ENCODE measurements around the gene QRFP. TPM values are rescaled to one million over a fixed set of nuclear protein-coding genes. Genes with fewer than 3 reads are reported as not detected.

Gene QRFP
- total RNA-seq, 2 donors from 2014 or later, result not detected

DNA sequence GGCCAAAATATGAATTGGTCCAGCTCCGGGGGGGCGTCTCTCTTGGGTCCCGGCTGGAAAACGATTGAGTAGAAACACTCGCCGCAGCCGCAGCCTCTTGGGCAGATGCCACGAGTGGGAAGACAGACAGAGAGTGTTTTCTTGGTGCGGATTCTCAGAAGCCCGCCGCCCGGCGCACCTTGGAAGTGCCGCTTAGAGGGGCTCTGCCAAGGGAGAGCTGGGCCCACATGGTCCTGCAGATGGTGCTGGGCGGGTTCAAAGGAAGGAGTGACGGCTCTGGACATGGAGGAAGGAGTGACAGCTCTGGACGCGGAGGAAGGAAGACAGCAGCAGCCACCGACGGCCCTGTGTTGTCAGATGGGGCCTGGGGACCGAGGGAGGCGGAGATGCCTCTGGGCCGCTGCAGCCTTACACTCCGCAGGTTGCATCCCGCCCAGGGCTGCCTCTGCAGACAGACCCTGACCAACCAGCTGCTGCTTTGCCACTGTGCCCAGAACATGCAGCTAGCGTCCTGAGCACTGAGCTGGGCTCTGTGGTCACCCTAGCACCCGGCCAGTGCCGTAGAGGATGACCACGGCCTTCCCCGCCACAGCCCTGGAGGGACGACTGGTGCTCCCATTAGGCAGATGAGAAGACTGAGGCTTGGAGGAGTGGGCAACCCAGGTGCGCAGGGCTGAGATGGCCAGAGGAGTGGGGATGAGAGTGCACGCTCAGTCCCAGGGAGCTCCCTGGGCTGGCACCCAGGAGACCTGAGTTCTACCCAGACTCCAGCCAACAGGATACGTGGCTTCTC lies 20.8 kb upstream of the QRFP start:
- Histone ChIP-seq H3K36me3 (no peaks in the 10 kb centered on the region), H3K4me1 (ENCODE audit: control insufficient read depth in 1 of 2, low read depth in 2 of 2) (peaks cover 0 to 12% of the 10 kb centered on the region in 2 donors), H3K9me3 (no peaks in the 10 kb centered on the region), H3K27me3 (replicated peaks; ENCODE audit: insufficient read depth) (no peaks in the 10 kb centered on the region), H3K4me3 (no peak overlapping the region), H3K27ac (no peak overlapping the region)
- DNase-seq (ENCODE audit: low spot score), result no peak
- TF ChIP-seq, protein P1, sequence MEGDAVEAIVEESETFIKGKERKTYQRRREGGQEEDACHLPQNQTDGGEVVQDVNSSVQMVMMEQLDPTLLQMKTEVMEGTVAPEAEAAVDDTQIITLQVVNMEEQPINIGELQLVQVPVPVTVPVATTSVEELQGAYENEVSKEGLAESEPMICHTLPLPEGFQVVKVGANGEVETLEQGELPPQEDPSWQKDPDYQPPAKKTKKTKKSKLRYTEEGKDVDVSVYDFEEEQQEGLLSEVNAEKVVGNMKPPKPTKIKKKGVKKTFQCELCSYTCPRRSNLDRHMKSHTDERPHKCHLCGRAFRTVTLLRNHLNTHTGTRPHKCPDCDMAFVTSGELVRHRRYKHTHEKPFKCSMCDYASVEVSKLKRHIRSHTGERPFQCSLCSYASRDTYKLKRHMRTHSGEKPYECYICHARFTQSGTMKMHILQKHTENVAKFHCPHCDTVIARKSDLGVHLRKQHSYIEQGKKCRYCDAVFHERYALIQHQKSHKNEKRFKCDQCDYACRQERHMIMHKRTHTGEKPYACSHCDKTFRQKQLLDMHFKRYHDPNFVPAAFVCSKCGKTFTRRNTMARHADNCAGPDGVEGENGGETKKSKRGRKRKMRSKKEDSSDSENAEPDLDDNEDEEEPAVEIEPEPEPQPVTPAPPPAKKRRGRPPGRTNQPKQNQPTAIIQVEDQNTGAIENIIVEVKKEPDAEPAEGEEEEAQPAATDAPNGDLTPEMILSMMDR (IDR thresholded peaks at IDR 0.05), result no peak
- no peak for ATAC-seq (ENCODE audit: insufficient number of reproducible peaks, low FRiP score, low read depth)

DNA sequence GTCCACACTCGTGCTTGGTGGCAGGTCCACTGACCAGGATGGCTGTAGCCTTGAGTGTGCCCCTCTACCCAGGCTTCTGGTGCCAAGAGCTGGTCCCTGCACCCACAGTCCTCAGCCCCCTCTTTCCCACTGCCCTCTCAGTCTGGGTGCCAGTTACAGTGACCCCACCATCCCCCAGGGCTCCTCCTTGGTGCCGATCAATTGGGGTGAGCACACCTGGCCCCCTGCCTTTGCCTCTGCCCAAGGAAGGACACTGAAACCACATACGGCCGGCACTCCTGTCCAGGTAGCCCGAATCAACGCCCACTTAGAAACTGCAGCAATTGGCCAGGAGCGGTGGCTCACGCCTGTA lies 18.5 kb upstream of the QRFP start:
- Histone ChIP-seq H3K4me3 (no peak overlapping the region), H3K36me3 (no peaks in the 10 kb centered on the region), H3K4me1 (ENCODE audit: control insufficient read depth in 1 of 2, low read depth in 2 of 2) (peaks cover 0 to 12% of the 10 kb centered on the region in 2 donors), H3K27me3 (replicated peaks; ENCODE audit: insufficient read depth) (no peaks in the 10 kb centered on the region), H3K27ac (no peak overlapping the region), H3K9me3 (no peaks in the 10 kb centered on the region)
- DNase-seq (ENCODE audit: low spot score) (no peak), ATAC-seq (ENCODE audit: insufficient number of reproducible peaks, low FRiP score, low read depth) (no peak)
- TF ChIP-seq, protein P1 (IDR thresholded peaks at IDR 0.05), result no peak

DNA sequence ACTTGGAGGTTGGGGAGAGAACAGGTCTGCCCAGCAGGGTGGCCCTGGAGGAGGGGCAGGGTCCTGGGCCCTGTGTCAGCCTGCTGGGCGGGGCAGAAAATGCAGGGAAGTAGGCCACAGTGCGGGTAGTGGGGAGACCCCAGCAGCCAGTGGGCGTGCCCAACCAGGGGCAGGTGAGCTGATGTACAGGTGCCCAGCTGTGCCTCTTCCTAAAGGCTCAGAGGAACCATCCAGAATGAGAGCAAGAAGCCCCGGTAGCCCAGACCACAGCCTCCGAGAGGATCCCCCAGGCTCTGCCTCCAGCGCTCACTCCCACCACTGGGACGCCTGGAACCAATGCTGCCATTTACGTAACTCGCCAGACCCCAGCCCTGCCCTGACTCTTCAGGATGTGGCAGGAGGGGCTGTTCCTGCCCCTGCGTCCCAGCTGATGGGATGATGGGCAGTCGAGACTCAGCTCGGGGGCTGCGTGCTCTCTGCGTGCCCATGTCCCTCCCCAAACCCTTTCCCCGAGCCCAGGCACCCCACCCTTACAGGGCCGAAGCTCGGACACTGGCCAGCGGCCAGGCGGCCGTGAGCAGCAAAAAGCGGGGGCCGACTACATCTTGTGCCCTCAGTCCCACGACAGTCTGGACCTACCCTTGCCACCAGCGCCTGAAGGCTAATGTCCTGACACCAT lies 17.9 kb upstream of the QRFP start:
- no peak for DNase-seq (ENCODE audit: low spot score)
- no peaks in the 10 kb centered on the region for H3K36me3 ChIP-seq
- ATAC-seq (ENCODE audit: insufficient number of reproducible peaks, low FRiP score, low read depth), result no peak
- H3K4me1 ChIP-seq (ENCODE audit: control insufficient read depth in 1 of 2, low read depth in 2 of 2), result peaks cover 0 to 12% of the 10 kb centered on the region in 2 donors
- H3K4me3 ChIP-seq, result no peak overlapping the region
- no peak overlapping the region for H3K27ac ChIP-seq
- TF ChIP-seq, protein P1 (IDR thresholded peaks at IDR 0.05), result no peak
- no peaks in the 10 kb centered on the region for H3K9me3 ChIP-seq
- H3K27me3 ChIP-seq (replicated peaks; ENCODE audit: insufficient read depth), result no peaks in the 10 kb centered on the region

DNA sequence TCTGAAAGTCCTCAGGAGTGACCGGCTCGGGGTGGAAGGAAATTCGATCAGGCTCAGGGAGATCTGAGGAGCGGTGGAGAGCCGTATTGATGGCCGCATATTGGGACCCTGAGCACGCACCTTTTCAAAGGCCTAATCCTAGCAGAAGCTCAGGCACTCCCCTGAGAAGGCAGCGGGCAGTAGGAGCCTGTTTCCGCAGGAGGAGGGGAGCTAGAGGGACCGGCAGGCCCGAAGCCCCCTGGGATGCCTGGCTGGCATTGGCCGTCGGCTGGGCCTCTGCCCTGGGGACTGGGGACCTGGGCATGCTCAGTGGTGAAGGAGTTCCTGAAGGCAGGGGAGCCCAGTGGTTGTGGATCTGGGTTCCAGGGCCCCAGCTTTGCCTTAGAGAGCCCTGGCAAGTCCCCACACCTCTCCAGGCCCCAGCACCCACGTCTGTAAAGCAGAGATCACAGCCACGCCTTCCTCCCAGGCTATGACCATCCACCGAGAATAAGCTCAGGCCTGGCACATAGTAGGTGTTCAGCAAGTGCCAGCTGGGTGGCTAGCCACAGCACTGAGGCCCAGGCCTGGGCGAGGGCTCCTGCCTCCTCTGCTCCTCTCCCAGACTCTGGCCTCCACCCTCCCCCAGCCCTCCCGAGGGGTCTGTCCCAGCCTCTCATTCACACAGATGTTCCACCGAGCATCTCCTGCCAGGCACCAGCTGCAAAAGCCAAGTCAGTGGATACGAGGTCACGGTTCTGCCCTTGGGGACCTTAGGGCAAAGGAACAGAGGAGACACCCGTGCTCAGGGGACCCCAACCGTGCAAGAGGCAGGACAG lies 17.2 kb upstream of the QRFP start:
- peaks cover 0 to 10% of the 10 kb centered on the region in 2 donors for H3K4me1 ChIP-seq (ENCODE audit: control insufficient read depth in 1 of 2, low read depth in 2 of 2)
- TF ChIP-seq, protein P1 (IDR thresholded peaks at IDR 0.05), result no peak
- no peaks in the 10 kb centered on the region for H3K9me3 ChIP-seq
- DNase-seq (ENCODE audit: low spot score) (no peak), ATAC-seq (ENCODE audit: insufficient number of reproducible peaks, low FRiP score, low read depth) (no peak)
- H3K27me3 ChIP-seq (replicated peaks; ENCODE audit: insufficient read depth), result no peaks in the 10 kb centered on the region
- no peak overlapping the region for H3K27ac ChIP-seq
- no peaks in the 10 kb centered on the region for H3K36me3 ChIP-seq
- H3K4me3 ChIP-seq, result peak overlapping the region; percentile 42
